OCI-LY1 (cell line): ENCODE results near the gene VPS33B.
"Not testable (repeated sequence)": the region's sequence is repeated elsewhere in the genome, so short reads cannot be mapped to it uniquely, and the experiment has no call there.

Source experiments
- H2AFZ ChIP-seq: fragments of 200-600 bp; sonication (generic), shearing (Covaris generic); 2 replicates; pipeline ENCODE4 v1.6.0; 2014; ENCODE audit warnings: antibody characterized with exemption, mild to moderate bottlenecking, low read length
- H3F3A ChIP-seq: fragments of 200-600 bp; sonication (generic), shearing (Covaris generic); 2 replicates; pipeline ENCODE4 v1.6.0; 2014; ENCODE audit warnings: mild to moderate bottlenecking, antibody characterized with exemption, low read length, moderate library complexity; ENCODE audit not compliant: insufficient read depth
- H3K27ac ChIP-seq: fragments of 200-600 bp; sonication (generic); 2 replicates; pipeline ENCODE4 v1.5.1; 2014; ENCODE audit warnings: low read length, mixed run types, mild to moderate bottlenecking, low read depth; ENCODE audit not compliant: poor library complexity, severe bottlenecking
- H3K27me3 ChIP-seq: fragments of 200-600 bp; sonication (generic); 2 replicates; pipeline ENCODE4 v1.6.0; 2014; ENCODE audit warnings: antibody characterized with exemption, mild to moderate bottlenecking, low read length, moderate library complexity; ENCODE audit not compliant: insufficient read depth
- H3K36me3 ChIP-seq: fragments of 200-600 bp; sonication (generic); 2 replicates; pipeline ENCODE4 v1.6.1; 2014; ENCODE audit warnings: mild to moderate bottlenecking, antibody characterized with exemption, low read length, moderate library complexity, mixed read lengths; ENCODE audit not compliant: insufficient read depth
- H3K4me1 ChIP-seq: fragments of 200-600 bp; sonication (generic); 2 replicates; pipeline ENCODE4 v1.5.1; 2014; ENCODE audit warnings: mild to moderate bottlenecking, low read length, moderate library complexity; ENCODE audit not compliant: insufficient read depth, severe bottlenecking
- H3K4me2 ChIP-seq: fragments of 200-600 bp; sonication (generic), shearing (Covaris generic); 2 replicates; pipeline ENCODE4 v1.6.1; 2014; ENCODE audit warnings: low read length
- H3K4me3 ChIP-seq: fragments of 200-600 bp; sonication (generic); 2 replicates; pipeline ENCODE4 v1.5.1; 2014; ENCODE audit warnings: low read length, low read depth, mild to moderate bottlenecking, mixed read lengths; ENCODE audit not compliant: poor library complexity, severe bottlenecking
- H3K79me2 ChIP-seq: fragments of 200-600 bp; shearing (Covaris generic); 2 replicates; pipeline ENCODE4 v1.6.1; 2016; ENCODE audit warnings: mixed run types, low read length, mixed read lengths; ENCODE audit not compliant: insufficient read depth
- H3K9ac ChIP-seq: fragments of 200-600 bp; sonication (generic), shearing (Covaris generic); 2 replicates; pipeline ENCODE4 v1.6.1; 2014; ENCODE audit warnings: mild to moderate bottlenecking, low read length, mixed read lengths
- H3K9me2 ChIP-seq: fragments of 200-600 bp; sonication (generic), shearing (Covaris generic); 2 replicates; pipeline ENCODE4 v1.6.1; 2014; ENCODE audit warnings: low read depth, mild to moderate bottlenecking, low read length, mixed read lengths
- H3K9me3 ChIP-seq: fragments of 200-600 bp; shearing (Covaris generic); 2 replicates; pipeline ENCODE4 v1.6.1; 2014; ENCODE audit warnings: low read length, mixed read lengths
- H4K20me1 ChIP-seq: fragments of 200-600 bp; sonication (generic), shearing (Covaris generic); 2 replicates; pipeline ENCODE4 v1.6.0; 2016; ENCODE audit warnings: mild to moderate bottlenecking, low read length; ENCODE audit not compliant: insufficient read depth
- EZH2 ChIP-seq: fragments of 200-600 bp; sonication (generic), shearing (Covaris generic); IDR thresholded peaks from 2 replicates; pipeline ENCODE4 v1.8.0; 2017; ENCODE audit warnings: borderline replicate concordance, mixed run types, mild to moderate bottlenecking, antibody characterized with exemption, low read length, moderate library complexity, mixed read lengths
- TF ChIP-seq, protein P1 (sequence below): fragments of 200-600 bp; sonication (generic), shearing (Covaris generic); IDR thresholded peaks from 2 replicates; pipeline ENCODE4 v1.5.1; 2017; ENCODE audit warnings: mild to moderate bottlenecking, antibody characterized with exemption, low read length, moderate library complexity, mixed read lengths

VPS33B gene

DNA sequence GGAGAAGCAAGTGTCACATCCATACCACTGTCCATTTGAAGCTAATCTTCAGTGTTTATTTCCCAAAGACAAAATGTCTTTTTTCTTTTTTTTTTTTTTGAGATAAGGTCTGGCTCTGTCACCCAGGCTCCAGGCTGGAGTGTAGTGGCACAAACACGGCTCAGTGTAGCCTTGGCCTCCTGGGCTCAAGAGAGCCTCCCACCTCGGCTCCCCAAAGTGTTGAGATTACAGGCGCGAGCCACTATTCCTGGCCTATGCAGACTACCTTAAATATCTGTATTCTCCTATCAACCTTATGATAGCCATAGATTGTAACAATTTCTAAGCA is 27.7 kb upstream of the VPS33B start:
- Histone ChIP-seq H3K4me3 (no peak overlapping the region), H3F3A (no peaks in the 10 kb centered on the region), H3K9me2 (no peaks in the 10 kb centered on the region), H3K79me2 (no peaks in the 10 kb centered on the region), H3K9me3 (no peaks in the 10 kb centered on the region), H3K27ac (no peak overlapping the region), H3K4me1 (no peaks in the 10 kb centered on the region), H3K4me2 (no peak overlapping the region), H3K9ac (no peak overlapping the region), H3K36me3 (no peaks in the 10 kb centered on the region), H4K20me1 (no peaks in the 10 kb centered on the region), H2AFZ (no peak overlapping the region), H3K27me3 (0 out of 2 replicates have a peak, but pooled peaks cover 4% of the 10 kb centered on the region)
- TF ChIP-seq, protein P1, sequence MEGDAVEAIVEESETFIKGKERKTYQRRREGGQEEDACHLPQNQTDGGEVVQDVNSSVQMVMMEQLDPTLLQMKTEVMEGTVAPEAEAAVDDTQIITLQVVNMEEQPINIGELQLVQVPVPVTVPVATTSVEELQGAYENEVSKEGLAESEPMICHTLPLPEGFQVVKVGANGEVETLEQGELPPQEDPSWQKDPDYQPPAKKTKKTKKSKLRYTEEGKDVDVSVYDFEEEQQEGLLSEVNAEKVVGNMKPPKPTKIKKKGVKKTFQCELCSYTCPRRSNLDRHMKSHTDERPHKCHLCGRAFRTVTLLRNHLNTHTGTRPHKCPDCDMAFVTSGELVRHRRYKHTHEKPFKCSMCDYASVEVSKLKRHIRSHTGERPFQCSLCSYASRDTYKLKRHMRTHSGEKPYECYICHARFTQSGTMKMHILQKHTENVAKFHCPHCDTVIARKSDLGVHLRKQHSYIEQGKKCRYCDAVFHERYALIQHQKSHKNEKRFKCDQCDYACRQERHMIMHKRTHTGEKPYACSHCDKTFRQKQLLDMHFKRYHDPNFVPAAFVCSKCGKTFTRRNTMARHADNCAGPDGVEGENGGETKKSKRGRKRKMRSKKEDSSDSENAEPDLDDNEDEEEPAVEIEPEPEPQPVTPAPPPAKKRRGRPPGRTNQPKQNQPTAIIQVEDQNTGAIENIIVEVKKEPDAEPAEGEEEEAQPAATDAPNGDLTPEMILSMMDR, result no peak
- no peak for TF ChIP-seq EZH2

DNA sequence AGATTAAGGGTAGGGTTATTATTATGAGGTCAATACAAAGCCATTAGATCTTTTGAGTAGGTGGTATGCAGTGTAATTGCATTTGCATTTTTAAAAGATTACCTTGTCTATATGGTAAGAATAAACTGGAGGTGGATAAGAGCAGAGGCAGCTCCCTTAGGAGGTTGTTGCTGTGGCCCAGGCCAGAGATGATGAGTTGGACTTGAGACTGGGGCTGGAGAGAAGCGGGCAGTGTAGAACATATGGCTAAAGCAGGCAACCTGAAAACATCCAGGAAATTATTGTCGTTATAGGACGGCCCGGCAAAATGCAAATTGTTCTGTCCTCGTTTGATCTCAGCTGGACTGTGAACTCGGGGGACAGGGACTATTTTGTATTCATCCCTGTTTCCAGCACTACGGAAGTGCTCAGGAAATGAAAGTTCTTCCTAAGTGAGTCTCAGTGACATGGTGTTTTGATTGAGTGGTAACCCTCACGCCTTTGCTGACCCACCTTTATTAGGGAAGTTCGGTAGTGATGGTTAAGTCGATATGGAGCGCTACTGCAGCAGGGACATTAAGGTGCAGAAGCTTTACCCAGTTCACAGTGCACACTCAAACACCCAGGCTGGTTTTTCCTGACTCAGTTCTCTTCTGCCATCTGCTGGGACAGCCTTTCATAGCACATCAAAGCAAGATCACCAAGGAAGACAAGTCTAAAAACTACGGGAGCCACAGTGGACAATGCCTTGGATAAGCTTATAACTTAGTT is 27.2 kb upstream of the VPS33B start:
- no peak overlapping the region for H3K4me2 ChIP-seq
- no peaks in the 10 kb centered on the region for H3K9me2 ChIP-seq
- H4K20me1 ChIP-seq, result no peaks in the 10 kb centered on the region
- no peaks in the 10 kb centered on the region for H3F3A ChIP-seq
- H3K4me1 ChIP-seq, result no peaks in the 10 kb centered on the region
- H3K27me3 ChIP-seq, result 0 out of 2 replicates have a peak, but pooled peaks cover 4% of the 10 kb centered on the region
- TF ChIP-seq, protein P1, result peak; percentile 70
- TF ChIP-seq EZH2, result no peak
- H3K79me2 ChIP-seq, result no peaks in the 10 kb centered on the region
- no peak overlapping the region for H3K27ac ChIP-seq
- no peak overlapping the region for H3K4me3 ChIP-seq
- no peak overlapping the region for H2AFZ ChIP-seq
- H3K36me3 ChIP-seq, result no peaks in the 10 kb centered on the region
- H3K9me3 ChIP-seq, result no peaks in the 10 kb centered on the region
- no peak overlapping the region for H3K9ac ChIP-seq

- H2AFZ ChIP-seq, result no peak overlapping the region
- no peaks in the 10 kb centered on the region for H3K79me2 ChIP-seq
- no peaks in the 10 kb centered on the region for H3K9me3 ChIP-seq
- H3K36me3 ChIP-seq, result no peaks in the 10 kb centered on the region
- 0 out of 2 replicates have a peak, but pooled peaks cover 4% of the 10 kb centered on the region for H3K27me3 ChIP-seq
- no peaks in the 10 kb centered on the region for H3K4me1 ChIP-seq
- H3F3A ChIP-seq, result no peaks in the 10 kb centered on the region
- no peak overlapping the region for H3K9ac ChIP-seq
- H3K9me2 ChIP-seq, result no peaks in the 10 kb centered on the region
- H4K20me1 ChIP-seq, result no peaks in the 10 kb centered on the region
- H3K4me3 ChIP-seq, result no peak overlapping the region
- no peak overlapping the region for H3K27ac ChIP-seq
- TF ChIP-seq, protein P1, result no peak
- TF ChIP-seq EZH2, result no peak
- no peak overlapping the region for H3K4me2 ChIP-seq
These were observed 25.3 kb upstream of the VPS33B start for GRCh38 chr15:91047545-91048199.

- not testable (repeated sequence) for H3K9me3 ChIP-seq, H4K20me1 ChIP-seq, H3K9me2 ChIP-seq, H3K36me3 ChIP-seq, H3K27me3 ChIP-seq, H3K27ac ChIP-seq, H3K9ac ChIP-seq, H3K4me1 ChIP-seq, H3K4me2 ChIP-seq, H2AFZ ChIP-seq, H3F3A ChIP-seq, H3K4me3 ChIP-seq, H3K79me2 ChIP-seq
These were observed 23.7 kb upstream of the VPS33B start for GRCh38 chr15:91046056-91046455.
